ENCODE measurements around the gene ENAM. TPM values are rescaled to one million over a fixed set of nuclear protein-coding genes. Genes with fewer than 3 reads are reported as not detected.

The ENAM gene, protein sequence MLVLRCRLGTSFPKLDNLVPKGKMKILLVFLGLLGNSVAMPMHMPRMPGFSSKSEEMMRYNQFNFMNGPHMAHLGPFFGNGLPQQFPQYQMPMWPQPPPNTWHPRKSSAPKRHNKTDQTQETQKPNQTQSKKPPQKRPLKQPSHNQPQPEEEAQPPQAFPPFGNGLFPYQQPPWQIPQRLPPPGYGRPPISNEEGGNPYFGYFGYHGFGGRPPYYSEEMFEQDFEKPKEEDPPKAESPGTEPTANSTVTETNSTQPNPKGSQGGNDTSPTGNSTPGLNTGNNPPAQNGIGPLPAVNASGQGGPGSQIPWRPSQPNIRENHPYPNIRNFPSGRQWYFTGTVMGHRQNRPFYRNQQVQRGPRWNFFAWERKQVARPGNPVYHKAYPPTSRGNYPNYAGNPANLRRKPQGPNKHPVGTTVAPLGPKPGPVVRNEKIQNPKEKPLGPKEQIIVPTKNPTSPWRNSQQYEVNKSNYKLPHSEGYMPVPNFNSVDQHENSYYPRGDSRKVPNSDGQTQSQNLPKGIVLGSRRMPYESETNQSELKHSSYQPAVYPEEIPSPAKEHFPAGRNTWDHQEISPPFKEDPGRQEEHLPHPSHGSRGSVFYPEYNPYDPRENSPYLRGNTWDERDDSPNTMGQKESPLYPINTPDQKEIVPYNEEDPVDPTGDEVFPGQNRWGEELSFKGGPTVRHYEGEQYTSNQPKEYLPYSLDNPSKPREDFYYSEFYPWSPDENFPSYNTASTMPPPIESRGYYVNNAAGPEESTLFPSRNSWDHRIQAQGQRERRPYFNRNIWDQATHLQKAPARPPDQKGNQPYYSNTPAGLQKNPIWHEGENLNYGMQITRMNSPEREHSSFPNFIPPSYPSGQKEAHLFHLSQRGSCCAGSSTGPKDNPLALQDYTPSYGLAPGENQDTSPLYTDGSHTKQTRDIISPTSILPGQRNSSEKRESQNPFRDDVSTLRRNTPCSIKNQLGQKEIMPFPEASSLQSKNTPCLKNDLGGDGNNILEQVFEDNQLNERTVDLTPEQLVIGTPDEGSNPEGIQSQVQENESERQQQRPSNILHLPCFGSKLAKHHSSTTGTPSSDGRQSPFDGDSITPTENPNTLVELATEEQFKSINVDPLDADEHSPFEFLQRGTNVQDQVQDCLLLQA
- total RNA-seq, result not detected

DNA sequence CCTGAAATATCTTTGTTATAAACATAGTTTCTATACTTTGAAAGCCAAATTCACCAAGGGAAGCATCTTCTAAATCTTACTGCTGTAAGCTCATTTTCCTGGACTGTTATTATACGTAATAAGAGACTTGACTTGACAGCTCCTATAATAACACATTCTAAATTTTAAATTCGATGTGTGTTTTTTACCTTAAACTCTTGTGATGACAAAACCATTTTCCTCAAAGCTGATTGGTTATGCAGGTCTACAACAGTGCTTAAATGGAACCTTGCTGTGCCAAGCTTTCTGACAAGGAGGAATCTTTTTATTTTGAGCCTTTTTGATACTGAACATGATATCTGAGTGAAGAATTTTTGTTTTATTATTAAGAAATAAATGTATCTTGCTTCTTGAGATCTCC lies at the start of gene ENAM:
ENAM (plus strand) TSS at position 301 of the 400 bp plus-strand sequence. CDS start 757 bp downstream, outside the sequence.

DNA sequence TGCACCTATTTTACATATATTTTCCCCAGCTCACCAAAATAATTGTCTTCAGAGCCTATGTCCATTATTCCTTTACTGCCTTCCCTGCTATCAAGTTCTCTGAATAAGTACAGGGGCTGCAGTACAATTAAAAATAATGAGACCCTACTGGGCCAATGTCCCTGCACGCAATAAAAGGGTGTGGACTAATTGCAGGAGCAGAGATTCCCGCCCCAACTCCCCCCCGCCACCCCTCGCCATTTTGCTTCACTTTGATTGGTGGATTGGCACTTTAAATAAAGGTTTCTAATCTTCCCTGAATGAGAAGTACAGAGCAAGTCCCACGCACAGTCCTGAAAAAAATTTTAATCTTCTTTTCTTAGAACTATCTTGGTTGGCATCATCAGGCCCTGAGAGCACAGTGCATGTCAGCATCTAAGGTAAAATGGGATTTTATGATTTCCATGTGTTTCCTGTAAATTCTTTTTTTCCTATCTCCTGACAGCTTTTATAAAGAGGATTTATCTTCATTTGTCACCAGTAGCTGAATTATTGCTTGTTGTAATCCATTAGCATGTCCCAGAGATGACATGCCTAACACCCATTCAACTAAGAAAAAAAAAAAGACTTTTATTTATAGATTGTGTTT lies 36.5 kb upstream of the ENAM start, which contains the start of gene AMBN:
AMBN (plus strand) TSS at position 302 of the 628 bp plus-strand sequence; CDS start at position 405, 103 bp downstream.

DNA sequence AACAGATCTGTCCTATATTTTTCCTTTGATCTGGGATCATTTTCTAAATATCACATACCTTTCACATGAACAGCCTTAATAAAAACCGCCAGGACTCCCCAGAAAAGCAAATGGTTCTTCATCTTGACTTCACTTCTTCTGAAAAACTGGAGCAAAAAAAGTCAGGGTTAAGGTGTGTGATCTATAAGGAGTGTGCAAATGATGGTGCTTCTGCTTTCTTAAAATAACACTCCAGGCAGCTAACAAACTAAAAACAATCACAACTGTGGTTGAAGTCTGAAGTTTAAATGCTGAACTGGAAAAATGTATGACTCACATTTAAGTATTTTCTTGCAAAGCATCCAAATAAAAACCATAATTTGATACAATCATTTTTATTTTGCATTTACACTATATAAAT lies 37.8 kb downstream of the ENAM start, which contains the start of gene JCHAIN:
JCHAIN (minus strand) TSS at position 140 of the 400 bp plus-strand sequence; CDS start at position 122, 18 bp downstream.

DNA sequence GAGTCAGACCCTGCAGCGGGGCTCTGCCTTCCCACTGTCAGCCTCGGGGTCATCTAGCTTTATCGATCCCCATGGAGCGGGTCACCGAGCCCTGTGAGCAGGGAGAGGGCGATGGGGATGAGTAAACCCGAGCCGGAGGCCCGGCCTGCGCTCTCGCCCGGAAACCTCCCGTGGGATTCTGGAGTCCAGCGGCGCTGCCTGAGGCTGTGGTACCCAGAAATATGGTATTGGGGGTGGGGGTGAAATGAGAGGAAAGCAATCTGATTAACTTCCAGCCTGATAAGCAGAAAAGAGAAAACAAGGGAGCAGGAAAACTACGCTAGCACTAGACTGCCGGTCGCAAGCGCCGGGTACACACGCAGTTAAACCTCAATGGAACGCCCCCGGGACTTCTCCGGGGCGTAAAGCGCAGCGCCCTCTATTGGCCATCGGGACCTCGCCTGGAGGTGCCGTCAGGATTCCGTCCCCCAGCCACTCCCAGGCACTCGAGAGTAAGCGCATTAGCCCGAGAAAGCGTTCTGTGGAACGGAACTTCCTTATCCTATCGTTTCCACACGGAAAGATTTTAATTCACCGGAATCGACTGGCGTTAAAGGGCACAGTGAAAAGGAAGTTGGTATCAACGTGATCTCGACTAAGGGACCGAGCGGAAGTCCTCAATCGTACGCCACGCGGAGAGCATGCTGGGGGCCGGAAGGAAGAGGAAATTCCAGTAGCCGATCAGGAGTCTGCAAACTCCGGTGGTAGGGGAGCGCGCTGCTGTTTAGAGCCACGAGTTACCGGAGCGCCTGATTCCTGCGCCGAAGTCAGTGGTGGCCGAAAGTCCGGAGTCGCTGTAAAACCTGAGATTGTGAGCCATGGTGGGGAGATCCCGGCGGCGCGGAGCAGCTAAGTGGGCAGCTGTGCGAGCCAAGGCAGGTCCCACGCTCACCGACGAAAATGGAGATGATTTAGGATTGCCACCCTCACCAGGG lies 59.6 kb downstream of the ENAM start, which contains the start of gene UTP3:
UTP3 (plus strand) TSS at position 712 of the 974 bp plus-strand sequence; CDS start at position 858, 146 bp downstream.

Other genes starting within 250 kb of the ENAM start
- gene SMR3B, start 245.6 kb upstream of the ENAM start, total RNA-seq, result not detected
- not detected for gene OPRPN, start 230.8 kb upstream of the ENAM start, total RNA-seq
- not detected for gene MUC7, start 156.5 kb upstream of the ENAM start, total RNA-seq
- not detected for gene AMTN, start 110.2 kb upstream of the ENAM start, total RNA-seq
- not detected for gene AMBN, start 36.5 kb upstream of the ENAM start, total RNA-seq
- not detected for gene JCHAIN, start 37.8 kb downstream of the ENAM start, total RNA-seq
- 10 to 100 TPM; 17.6 to 20.3 TPM for gene UTP3, start 59.8 kb downstream of the ENAM start, total RNA-seq
- 100 to 1,000 TPM in 1 of 2 donors, 10 to 100 TPM in 1; 82.6 to 166 TPM for gene RUFY3, start 93.2 kb downstream of the ENAM start, total RNA-seq
- gene GRSF1, start 211.1 kb downstream of the ENAM start, total RNA-seq, result 100 to 1,000 TPM; 105 to 128 TPM

Measured in melanocyte of skin (primary cell).